Endodermal cell (in vitro differentiated cells): ENCODE results near the gene NEK8. TPM values are rescaled to one million over a fixed set of nuclear protein-coding genes. Genes with fewer than 3 reads are reported as not detected.

Experiments
- DNase-seq: peaks from one replicate; pipeline ENCODE4 v3.0.0-alpha.2; 2017
- H3K27ac ChIP-seq: 2 replicates; pipeline ENCODE4 v1.5.1; 2013; ENCODE audit warnings: mild to moderate bottlenecking, low read depth, low read length, moderate library complexity
- H3K27me3 ChIP-seq: 2 replicates; pipeline ENCODE4 v1.6.1; 2013; ENCODE audit warnings: mild to moderate bottlenecking, low read length, moderate library complexity; ENCODE audit not compliant: insufficient read depth, control insufficient read depth, poor library complexity, severe bottlenecking
- H3K36me3 ChIP-seq: 2 replicates; pipeline ENCODE4 v1.7.0; 2013; ENCODE audit warnings: mild to moderate bottlenecking, low read length, moderate library complexity; ENCODE audit not compliant: control insufficient read depth, insufficient read depth
- H3K4me1 ChIP-seq: one replicate; pipeline ENCODE4 v1.7.0; 2013; ENCODE audit warnings: low read length; ENCODE audit not compliant: control insufficient read depth, insufficient read depth
- H3K4me3 ChIP-seq: 2 replicates; pipeline ENCODE4 v1.5.1; 2013; ENCODE audit warnings: mild to moderate bottlenecking, low read length, moderate library complexity
- H3K9ac ChIP-seq: 2 replicates; pipeline ENCODE4 v1.6.1; 2013; ENCODE audit warnings: mild to moderate bottlenecking, low read length, moderate library complexity; ENCODE audit not compliant: poor library complexity, severe bottlenecking; ENCODE audit errors: extremely low read depth
- H3K9me3 ChIP-seq: 2 replicates; pipeline ENCODE4 v1.6.1; 2013; ENCODE audit warnings: mild to moderate bottlenecking, low read length, moderate library complexity; ENCODE audit not compliant: control insufficient read depth
- H3K27ac Mint-ChIP-seq: 2 replicates; pipeline ENCODE4 v1.8.0; 2020; ENCODE audit warnings: mixed read lengths
- H3K27me3 Mint-ChIP-seq: 2 replicates; pipeline ENCODE4 v1.8.0; 2021; ENCODE audit warnings: mild to moderate bottlenecking, mixed read lengths; ENCODE audit not compliant: insufficient read depth
- H3K36me3 Mint-ChIP-seq: 2 replicates; pipeline ENCODE4 v1.8.0; 2020; ENCODE audit warnings: low read depth, mixed read lengths
- H3K4me1 Mint-ChIP-seq: 2 replicates; pipeline ENCODE4 v1.8.0; 2020; ENCODE audit warnings: mixed read lengths
- H3K4me3 Mint-ChIP-seq: 2 replicates; pipeline ENCODE4 v1.8.0; 2020; ENCODE audit warnings: mild to moderate bottlenecking, moderate library complexity, mixed read lengths
- H3K9me3 Mint-ChIP-seq: 2 replicates; pipeline ENCODE4 v1.8.0; 2020; ENCODE audit warnings: mild to moderate bottlenecking, mixed read lengths
- CTCF ChIP-seq: fragments of 200-600 bp; sonication (generic); conservative IDR thresholded peaks from 2 replicates; pipeline ENCODE4 v1.5.0; 2021; ENCODE audit warnings: antibody characterized with exemption, mild to moderate bottlenecking
- WGBS, 2 experiments: methylation state at CpG; one replicate each; pipeline versions ENCODE4 v1.1.5 to v1.1.7; 2013; ENCODE audit warnings: missing lambda C conversion rate in 2 of 2, mixed read lengths in 1 of 2; ENCODE audit not compliant: insufficient coverage in 1 of 2, insufficient read length in 1 of 2; 5-methylcytosine and 5-hydroxymethylcytosine counted together
- total RNA-seq, 2 donors: library from RNA; stranded (reverse); fragmentation: NEBNext Ultra II Directional in 1 of 2; extraction: Animal tissue kit (Norgen Biotek cat#: 25700) in 1 of 2; gene quantifications; 2 replicates in 1 of 2; 3 replicates in 1 of 2; pipeline ENCODE4 v1.2.1, GENCODE V29; 2021

NEK8 gene
- total RNA-seq, 2 donors from 2014 or later = 11.2 to 15.7 TPM

GRCh38 chr17:28726226-28726626, 2.4 kb upstream of the NEK8 start, which contains the start of gene TLCD1:
TSS of gene TLCD1 (minus strand) at chr17:28726233. CDS start at chr17:28726097, 136 bp downstream.
- H3K36me3 ChIP-seq = peaks cover 32% of the 10 kb centered on the region
- no peak for TF ChIP-seq CTCF
- Mint-ChIP-seq H3K9me3 (no peaks in the 10 kb centered on the region), H3K36me3 (peaks cover 34% of the 10 kb centered on the region), H3K4me3 (peak within 1 kb of the TSS; percentile 89), H3K27me3 (no peaks in the 10 kb centered on the region), H3K27ac (peak within 1 kb of the TSS; percentile 99), H3K4me1 (peaks cover 37% of the 10 kb centered on the region)
- peaks cover 6% of the 10 kb centered on the region for H3K4me1 ChIP-seq
- peak within 1 kb of the TSS; percentile 75 for H3K9ac ChIP-seq
- peak; percentile 94 for DNase-seq
- peak within 1 kb of the TSS; percentile 85 for H3K27ac ChIP-seq
- 0% methylated on average over 5 to 49 of the region's 49 CpGs for WGBS, 2 experiments
- peak within 1 kb of the TSS; percentile 92 for H3K4me3 ChIP-seq
- H3K27me3 ChIP-seq = no peaks in the 10 kb centered on the region
- no peaks in the 10 kb centered on the region for H3K9me3 ChIP-seq

GRCh38 chr17:28726627-28727491, 1.7 kb upstream of the NEK8 start:
- Histone ChIP-seq H3K4me1 (peaks cover 4% of the 10 kb centered on the region), H3K4me3 (peak overlapping the region; percentile 92), H3K9ac (peak overlapping the region; percentile 75), H3K27me3 (no peaks in the 10 kb centered on the region), H3K36me3 (peaks cover 27% of the 10 kb centered on the region), H3K27ac (peak overlapping the region; percentile 85), H3K9me3 (no peaks in the 10 kb centered on the region)
- peak overlapping the region; percentile 97 for H3K27ac Mint-ChIP-seq
- H3K9me3 Mint-ChIP-seq = no peaks in the 10 kb centered on the region
- peak; percentile 100 for DNase-seq
- H3K4me3 Mint-ChIP-seq = peak overlapping the region; percentile 89
- WGBS, 2 experiments = 0% methylated on average over 20 to 55 of the region's 57 CpGs
- H3K36me3 Mint-ChIP-seq = peaks cover 28% of the 10 kb centered on the region
- H3K4me1 Mint-ChIP-seq = peaks cover 31% of the 10 kb centered on the region
- TF ChIP-seq CTCF = peak; percentile 99
- H3K27me3 Mint-ChIP-seq = no peaks in the 10 kb centered on the region

GRCh38 chr17:28729950-28730330, 1.4 kb downstream of the NEK8 start:
- H3K36me3 Mint-ChIP-seq = peaks cover 7% of the 10 kb centered on the region
- H3K27ac ChIP-seq = no peak overlapping the region
- no peak overlapping the region for H3K4me3 Mint-ChIP-seq
- no peaks in the 10 kb centered on the region for H3K4me1 ChIP-seq
- DNase-seq = no peak
- no peaks in the 10 kb centered on the region for H3K9me3 ChIP-seq
- WGBS, 2 experiments = 90 to 95% methylated on average over 9 of the region's 11 CpGs
- no peak for TF ChIP-seq CTCF
- H3K4me1 Mint-ChIP-seq = peaks cover 12% of the 10 kb centered on the region
- H3K9me3 Mint-ChIP-seq = no peaks in the 10 kb centered on the region
- no peaks in the 10 kb centered on the region for H3K27me3 Mint-ChIP-seq
- no peaks in the 10 kb centered on the region for H3K27me3 ChIP-seq
- H3K4me3 ChIP-seq = no peak overlapping the region
- H3K9ac ChIP-seq = no peak overlapping the region
- peak overlapping the region; percentile 78 for H3K27ac Mint-ChIP-seq
- peaks cover 4% of the 10 kb centered on the region for H3K36me3 ChIP-seq
